ENCODE measurements around the gene SLC24A1. TPM values are rescaled to one million over a fixed set of nuclear protein-coding genes. Genes with fewer than 3 reads are reported as not detected.

The SLC24A1 gene
- total and polyA plus RNA-seq, 10 of the 15 experiments (the other 5 are each of a cell fraction or from before 2014, with no cell fraction given) = 1.4 to 5.8 (median 3.3) TPM

GRCh38 chr15:65680544-65680943, 58.8 kb downstream of the SLC24A1 start (continued):
- TF ChIP-seq ZNF592 (IDR thresholded peaks at IDR 0.05) = no peak
- no peak for TF ChIP-seq ATF3 (IDR thresholded peaks at IDR 0.05; ENCODE audit: borderline replicate concordance, extremely low read depth, low read depth, low read length)
- no peak for TF ChIP-seq POLR2AphosphoS2 (IDR thresholded peaks at IDR 0.05; ENCODE audit: low read depth, low read length)
- no peak for TF ChIP-seq NFIC (IDR thresholded peaks at IDR 0.05; ENCODE audit: low read depth, low read length)
- TF ChIP-seq STAT1 (conservative IDR thresholded peaks at IDR 0.05) = no peak
- no peak for TF ChIP-seq FOS (IDR thresholded peaks at IDR 0.05; ENCODE audit: borderline replicate concordance, extremely low read depth, insufficient read length)
- no peak for TF ChIP-seq E2F4 (IDR thresholded peaks at IDR 0.05; ENCODE audit: low read depth, low read length)
